NCI-H146 (cell line): ENCODE measurements around the gene TMOD2.

Experiments used
- DNase-seq: peaks from one replicate; lab custom pipeline; 2025; lab: John Stamatoyannopoulos, UW

The TMOD2 gene

DNA sequence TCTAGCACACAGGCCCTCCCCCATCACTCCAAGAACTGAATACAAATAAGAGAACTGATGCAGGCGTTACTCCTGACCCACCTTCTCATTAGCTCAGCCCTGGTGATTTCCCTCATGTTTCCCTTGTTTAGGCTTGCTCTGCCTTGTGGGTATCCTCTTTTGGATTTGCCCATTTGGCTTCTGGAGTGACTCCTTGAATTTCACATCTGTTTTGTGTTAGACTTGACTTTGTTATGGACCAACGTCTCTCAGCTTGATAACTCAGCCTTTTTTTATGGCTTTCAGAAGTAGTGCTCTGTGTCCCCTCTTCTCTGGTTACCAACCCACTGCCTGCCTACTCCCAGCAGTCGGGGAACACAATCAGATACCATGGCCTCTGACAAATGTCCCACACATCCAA, 66.8 kb downstream of the TMOD2 start:
- no peak for DNase-seq

DNA sequence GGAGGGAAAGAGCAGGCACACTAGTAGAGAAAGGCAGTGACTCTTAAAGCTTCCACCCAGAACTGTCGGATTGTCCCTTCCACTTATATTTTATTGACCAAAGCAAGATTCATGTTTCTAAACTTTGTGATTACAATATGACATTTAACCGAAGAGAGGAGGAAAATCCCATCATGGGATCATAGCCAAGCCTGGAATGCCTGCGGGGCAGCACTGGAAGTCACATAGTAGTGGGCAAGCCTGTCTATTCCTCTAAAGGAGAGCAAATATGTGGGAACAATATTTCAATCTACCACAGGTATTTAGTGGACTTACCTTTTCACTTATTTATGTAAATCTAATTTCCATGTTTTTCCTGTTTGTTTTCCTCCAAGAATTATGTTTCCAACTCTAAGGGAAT, 74.3 kb downstream of the TMOD2 start:
- DNase-seq: no peak

DNA sequence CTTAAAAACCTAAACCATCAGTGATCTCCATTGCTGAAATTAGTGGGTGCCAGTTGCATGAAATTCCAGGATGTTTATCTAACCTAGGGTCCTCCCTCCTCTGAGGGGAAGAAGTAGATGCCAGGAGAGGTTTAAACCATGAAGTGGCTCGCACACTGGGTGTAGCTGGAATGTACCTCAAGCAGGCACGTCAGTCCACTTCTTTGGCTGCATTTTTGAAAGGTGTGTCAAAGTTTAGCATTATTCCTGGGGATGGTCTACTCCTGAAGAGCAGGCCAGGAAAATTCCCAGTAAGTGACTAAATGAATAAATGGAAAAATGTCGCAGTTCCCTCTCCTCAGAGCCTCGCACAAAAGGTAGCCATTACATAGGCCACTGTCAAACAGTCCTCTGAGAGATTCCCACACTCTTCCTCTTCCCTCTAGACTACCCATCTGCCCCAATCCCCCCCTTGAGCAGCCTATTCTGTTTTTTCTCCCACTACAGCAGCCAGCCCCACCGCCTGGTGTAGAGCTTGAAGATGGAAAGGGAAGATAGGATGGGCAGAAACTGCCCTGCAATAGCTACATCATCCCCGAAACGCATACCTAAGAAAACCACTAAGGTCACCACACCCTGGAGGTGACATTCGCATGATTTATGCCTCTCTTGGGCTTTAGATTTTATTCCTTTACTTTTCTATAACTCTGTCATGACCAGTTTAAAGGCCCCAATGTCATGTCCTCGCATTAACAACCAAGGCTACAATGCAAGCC, 77.4 kb downstream of the TMOD2 start:
- no peak for DNase-seq

DNA sequence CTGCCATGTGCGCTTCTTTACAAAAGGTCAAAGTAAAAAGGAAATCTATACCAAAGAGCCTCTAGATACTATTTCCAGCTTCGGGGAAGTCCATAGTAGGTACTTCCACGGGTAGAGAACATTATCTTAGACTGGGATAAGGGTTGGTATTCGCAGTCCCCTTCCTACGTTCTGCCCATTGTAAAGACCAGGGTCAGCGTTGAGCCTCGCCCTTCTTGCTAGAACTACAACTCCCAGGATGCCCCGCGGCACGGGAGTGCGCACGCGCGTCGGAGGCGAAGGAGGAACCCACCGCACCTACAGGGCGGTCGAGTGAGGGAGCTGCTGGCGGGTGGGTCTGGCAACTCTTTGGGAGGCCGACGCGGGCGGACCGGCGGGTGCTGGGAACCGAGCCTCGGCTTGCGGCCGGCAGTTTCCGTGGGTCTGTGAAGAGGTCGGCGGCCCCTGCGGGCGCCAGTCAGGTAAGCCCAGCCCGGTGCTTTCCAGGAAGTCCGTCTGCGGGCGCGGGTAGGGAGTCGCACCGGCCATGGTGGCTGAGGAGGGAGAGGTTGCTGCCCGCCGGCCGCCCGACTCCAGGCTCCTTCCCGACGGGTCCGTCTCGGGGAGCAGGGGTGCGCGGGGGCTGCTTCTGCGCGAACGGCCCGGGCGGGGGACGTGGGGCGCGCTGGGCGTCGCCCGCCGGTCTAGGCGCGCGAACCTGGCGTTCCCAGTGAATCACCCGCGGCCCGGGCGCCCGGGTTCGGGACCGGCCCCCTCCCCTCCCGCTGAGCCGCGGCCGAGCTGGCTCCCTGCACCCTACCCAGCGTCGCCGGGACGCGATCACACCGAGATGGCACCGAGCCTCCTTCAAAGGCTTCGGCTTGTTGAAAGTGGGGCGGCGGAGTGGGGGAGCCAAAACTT, 78.2 kb downstream of the TMOD2 start, which contains the start of gene TMOD3:
TSS of gene TMOD3 (plus strand) at position 278 of the 900 bp plus-strand sequence. CDS start 33,232 bp downstream, outside the sequence.
- peak; percentile 85 for DNase-seq

DNA sequence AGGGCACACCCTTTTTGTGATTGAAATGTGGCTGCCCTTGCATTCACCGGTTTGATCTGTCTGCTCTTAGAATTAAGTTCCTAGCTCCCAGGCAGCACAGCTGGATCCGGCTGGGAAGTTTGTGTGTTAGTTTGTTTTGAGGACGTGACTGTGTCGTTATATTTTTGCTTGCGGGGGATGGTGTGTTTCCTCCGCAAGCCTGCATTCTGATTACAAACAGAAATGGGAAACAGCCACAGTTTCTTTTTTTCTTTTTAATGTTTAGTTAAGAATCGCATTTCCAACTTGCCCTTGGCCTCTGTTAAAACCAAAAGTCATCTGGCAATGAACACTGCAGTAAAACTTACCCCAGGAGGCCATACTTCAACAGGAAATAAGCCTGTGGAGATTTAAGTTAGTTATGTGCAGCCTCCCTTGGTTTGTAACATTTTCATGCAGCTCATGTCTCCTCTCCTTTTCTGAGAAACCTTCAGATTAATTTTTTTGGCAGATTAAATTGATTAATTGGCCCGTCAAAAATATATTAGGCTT, 78.9 kb downstream of the TMOD2 start:
- DNase-seq: peak; percentile 35

DNA sequence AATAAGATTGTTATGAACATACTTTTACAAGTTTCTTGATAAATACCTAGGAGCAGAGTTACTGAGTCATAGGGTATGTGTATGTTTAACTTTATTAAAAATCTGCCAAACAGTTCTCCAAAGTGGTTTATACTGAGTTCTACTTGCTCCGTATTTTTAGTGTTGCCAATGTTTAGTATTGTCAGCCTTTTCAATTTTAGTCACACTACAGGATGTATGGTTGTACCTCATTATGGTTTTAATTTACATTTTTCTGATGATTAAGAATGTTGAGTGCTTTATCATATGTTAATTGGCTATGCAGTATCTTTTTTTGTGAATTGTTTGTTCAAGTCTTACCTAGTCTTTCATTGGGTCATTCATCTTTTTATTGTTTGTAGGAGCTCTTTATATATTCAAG, 82.4 kb downstream of the TMOD2 start:
- no peak for DNase-seq

DNA sequence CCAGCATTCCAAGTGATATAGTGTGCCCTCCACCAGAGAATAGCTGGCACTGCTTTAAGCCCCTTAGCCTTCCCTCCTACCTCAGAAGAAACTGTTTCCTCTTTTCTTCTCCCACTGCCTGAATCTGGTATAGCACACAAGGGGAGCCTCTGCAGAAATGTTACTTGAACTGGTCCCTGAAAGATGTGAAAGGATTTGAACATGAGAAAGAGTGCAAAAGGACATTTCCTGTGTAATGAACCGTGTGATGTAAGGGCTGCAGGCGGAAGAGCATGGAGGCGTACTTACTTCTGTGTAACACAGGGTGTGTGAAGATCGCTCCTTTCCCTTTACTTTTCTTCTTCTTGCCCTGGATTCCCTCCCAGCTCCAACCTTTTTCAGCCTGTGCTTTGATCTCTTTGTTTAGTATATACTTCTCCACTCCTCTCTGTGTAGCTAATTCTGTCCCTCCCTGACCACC, 86.4 kb downstream of the TMOD2 start:
- DNase-seq: no peak

DNA sequence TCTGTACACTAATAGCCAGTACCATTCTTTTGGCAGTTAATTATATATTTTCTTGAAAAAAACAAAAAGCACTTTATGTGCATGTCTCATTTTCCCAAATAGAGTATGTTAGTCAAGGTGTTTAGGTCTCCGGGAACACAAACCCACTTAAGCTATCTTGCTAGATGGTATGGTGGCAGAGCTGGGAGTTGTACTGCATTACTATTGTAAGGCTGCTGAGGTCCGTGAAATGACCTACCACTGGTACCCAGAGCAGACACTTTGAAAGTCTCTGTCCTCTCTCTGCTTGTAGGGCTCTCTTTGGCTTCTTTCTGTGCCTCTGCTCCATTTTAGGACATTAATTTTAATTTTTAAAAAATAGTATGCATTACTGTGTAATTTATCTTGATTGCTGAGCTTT, 86.9 kb downstream of the TMOD2 start:
- no peak for DNase-seq

DNA sequence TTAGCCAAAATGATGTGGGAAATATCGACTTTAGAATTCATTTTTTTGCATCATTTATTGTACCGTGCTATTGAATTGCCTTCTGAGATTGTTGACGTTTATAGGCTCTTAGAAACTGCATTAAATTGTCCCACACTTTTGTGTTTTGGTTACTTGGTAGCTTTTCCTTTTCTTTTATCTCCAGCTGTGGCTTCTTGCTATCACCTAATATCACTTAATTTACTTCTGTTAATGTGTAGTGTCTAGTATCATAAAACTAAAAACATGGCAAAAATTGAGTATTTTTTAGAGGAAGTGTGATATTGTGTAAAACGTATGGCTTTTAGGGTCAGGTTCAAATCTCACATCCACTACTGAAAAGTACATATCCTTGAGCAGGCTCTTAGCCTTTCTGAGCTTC, 89.3 kb downstream of the TMOD2 start:
- no peak for DNase-seq

DNA sequence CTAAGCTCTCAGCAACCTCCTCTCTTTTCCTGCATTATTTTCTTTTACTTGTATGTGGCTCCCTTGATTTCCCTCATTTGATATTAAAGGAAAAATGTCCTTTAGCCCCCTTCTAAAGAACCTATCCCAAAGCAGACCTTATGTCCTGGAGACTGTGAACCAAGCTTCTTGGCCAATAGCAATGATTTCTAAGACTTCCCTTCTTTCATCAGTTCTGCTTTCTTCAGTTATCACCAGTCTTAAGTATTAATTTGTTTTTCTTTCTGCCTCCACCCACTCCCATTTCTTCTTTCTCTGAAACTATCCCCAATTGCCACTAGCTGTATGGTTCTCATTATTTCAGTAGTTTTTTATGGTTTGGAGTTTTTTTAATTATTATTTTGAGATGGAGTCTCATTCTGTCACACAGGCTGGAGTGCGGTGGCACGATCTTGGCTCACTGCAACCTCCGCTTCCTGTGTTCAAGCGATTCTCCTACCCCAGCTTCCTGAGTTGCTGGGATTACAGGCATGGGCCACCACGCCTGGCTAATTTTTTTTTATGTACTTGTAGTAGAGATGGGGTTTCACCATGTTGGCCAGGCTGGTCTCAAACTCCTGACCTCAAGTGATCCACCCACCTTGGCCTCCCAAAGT, 90.1 kb downstream of the TMOD2 start:
- DNase-seq: no peak

DNA sequence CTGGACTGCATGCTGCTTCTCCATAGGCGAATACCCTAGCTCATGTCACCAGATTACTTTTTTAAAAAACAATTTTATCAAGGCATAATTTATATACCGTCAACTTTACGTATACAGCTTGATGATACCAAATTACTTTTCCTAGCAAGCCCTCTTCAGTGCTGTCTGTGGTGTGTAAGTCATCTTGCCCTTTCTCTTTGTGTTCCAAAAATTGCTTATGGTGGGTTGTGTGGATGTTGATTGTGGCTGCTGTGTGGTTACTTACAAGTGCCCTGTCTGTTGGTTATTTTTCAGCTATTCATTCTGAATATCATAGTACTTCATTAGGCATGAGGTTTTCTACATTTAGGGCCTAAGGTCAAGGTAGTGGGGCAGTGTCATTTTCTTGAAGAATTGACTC, 90.9 kb downstream of the TMOD2 start:
- DNase-seq: no peak

DNA sequence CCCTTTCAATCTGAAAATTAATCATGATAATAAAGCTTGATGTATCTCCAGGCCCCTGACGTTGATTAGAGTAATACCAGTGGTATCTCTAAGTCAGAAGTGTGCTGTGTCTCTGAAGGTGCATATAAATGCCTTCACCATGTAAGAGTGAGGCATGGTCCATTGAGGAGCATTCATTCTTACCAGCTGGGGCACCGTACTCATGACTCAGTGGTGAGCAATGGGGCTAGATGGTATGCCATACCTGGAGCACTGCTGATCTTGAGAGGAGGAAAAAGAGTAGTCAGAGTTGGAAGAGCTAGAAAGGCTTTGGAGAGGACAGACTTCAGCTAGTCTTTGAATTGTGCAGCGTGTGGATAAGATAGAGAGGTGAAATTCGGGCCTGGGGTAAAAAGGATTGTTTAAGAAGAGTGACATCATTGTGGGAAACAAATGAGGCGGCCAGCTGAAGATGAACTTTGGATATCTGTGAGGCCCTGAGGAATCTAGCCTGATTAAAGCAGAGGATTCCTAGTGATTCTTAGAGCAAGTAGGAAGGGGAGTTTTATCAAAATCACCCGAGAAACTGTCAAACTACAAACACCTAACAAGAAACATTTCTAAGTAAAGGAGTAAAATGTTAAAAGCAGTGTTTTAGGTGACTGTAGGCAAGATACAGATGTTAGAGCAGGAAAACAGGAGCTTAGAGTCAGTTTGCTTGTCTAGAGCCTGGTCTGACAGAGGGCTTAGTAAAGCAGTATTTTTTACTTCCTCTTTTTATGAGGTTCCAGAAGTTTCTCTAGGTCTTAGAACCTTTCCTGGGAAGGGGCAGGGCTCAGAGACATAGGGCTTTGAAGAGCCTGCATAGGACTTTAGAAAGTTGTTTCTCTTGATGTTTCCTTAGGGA, 91.7 kb downstream of the TMOD2 start:
- DNase-seq: no peak

DNA sequence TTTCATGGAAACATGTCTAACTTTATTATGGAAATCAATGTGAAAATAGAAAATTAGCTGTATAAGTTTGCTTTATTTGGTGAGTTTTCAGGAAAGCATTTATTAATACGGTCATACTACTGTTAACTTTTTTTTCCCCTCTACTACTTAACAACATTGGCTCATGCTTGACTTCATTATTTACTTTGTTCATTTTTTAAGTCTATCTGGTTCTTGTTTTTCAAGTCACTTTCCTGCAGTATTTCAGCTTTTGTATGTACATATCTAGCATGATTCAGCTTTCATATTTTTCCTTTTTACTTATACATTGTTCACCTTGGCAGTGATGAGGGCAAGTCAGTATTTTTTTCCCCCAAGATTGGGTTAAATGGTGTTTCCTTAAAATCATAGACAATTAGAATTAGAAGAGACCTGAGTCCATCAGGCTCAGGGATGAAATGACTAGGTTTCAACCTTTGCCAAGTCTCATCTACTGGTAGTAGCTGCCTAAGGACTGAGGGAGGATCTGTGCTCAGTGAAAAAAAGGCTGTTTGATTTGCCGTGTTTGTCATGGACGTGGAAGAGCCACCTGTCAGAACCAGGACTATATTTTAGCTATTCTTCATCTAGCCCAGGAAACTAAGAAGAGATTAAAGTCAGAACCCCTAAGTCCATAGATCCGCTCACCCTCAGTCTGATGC, 93.5 kb downstream of the TMOD2 start:
- DNase-seq: no peak

DNA sequence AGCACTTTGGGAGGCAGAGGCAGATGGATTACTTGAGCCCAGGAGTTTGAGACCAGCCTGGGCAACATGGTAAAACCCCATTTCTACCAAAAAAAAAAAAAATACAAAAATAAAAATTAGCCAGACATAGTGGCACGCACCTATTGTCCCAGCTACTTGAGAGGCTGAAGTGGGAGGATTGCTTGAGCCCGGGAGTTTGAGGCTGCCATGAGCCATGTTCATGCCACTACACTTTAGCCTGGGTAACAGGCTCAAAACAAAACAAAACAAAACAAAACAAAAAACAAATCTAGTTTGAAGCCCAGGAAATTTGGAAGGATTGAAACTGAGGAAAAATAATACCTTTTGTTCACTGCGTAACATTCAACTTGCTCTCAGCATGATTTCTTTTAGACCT, 94.7 kb downstream of the TMOD2 start:
- DNase-seq: no peak

DNA sequence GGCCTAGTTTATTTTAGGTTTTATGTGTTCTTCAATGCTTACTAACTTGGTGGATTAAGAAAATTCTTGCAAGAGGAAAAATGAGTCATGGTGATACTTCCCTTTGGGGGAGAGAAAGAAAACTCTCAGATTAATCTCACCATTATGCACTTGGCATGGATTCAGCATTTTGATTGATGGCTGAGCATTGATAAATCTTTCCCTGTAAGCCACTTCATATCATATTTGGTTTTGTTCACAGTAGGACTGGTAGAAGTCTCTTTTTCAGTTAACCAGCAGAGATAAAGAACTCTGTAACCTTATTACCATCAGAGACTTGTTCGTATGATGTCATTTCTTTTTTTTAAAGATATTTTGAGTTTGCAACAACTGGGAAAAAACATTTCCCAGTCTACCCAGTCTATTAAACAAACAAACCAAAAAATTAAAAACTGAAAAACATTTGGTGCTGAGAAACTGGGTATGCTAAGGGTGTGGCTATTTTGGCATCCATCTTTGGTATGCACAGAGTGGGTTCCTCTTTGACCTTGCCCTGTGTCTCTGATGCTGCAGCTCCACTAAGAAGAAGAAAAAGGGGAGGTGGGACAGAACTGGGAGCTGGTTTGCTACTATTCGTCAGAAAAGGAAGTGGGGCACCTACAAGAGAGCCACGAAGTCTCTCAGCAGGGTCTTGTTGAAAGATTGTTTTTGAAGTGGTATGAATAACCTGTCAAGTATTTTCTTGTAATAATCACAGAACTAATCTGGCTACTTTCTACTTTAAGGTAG, 95.2 kb downstream of the TMOD2 start:
- DNase-seq: no peak

DNA sequence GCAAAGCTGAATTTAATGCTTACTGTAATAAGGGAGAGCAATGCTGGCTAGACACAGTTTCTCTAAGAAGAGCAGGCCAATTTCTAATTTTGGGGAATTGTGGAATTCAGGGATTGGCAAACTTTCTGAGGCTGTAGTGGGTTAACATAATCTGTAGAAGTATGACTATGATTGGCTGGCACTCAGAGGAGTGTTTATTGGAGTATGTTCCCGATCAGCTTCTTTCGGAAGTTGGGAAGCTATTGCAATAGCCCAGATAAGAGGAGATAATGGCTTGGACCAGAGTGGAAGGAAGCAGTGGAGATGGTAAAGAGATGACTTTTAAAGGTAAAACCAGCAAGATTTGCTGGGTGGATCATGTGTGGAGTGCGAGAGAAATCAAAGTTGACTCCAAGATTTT, 97.4 kb downstream of the TMOD2 start:
- DNase-seq: no peak

DNA sequence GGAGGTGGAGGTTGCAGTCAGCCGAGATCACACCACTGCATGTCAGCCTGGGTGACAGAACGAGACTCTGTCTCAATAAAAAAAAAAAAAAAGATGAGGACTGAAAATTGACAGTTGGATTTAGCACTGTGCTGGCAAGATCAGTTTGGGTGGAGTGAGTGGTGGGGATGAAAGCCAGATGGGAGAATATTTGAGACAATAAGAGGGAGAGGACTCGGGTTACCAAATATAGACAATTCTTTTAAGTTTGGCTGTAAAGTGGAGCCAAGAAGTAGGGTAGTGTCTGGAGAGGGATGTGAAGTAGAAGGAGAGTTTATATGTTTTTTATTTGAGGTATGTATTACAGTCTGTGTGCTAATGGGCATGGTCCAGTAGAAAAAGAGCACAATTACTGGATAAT, 98.5 kb downstream of the TMOD2 start:
- DNase-seq: no peak

DNA sequence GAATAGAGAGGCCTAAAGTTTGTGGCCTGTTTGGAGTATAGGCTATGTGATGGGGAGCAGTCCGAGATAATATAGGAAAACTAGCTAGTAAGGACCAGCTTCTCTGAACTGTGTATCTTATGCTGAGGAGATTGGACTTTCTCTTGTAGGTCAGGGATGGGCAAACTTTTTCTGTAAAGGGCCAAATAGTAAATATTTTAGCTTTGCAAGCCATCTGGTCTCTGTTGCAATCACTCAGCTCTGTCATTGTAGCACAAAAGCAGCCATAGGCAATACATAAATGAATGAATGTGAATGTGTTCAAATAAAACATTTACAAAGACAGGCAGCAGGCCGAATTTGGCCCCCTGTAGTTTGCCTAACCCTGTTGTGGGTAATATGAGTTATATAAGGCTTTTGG, 102.6 kb downstream of the TMOD2 start:
- no peak for DNase-seq

DNA sequence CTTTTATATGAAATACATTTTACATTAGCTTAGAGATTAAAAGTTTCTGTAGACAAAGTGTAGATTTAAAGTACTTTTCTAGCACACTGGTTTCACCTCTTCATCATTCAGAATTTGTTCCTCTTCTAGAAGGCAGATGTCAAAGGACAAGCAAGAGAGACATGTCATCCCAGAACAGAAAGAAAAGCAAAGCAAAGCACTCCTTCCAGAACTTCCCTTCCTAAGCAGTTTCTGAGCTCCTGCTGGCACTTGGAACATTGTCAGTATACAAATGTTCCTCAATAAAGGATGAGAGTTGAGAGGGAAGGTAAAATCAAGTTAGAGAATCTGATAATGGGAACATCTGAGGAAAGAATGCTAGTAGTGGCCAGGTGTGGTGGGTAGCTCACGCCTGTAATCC, 104.2 kb downstream of the TMOD2 start:
- no peak for DNase-seq
